Spleen (tissue), 11 donors: ENCODE results near the gene RB1. TPM values are rescaled to one million over a fixed set of nuclear protein-coding genes. Genes with fewer than 3 reads are reported as not detected.
A peak's percentile ranks its signal among the peaks of the same experiment; 100 is the strongest.

Experiments
- DNase-seq: peaks from one replicate; pipeline ENCODE4 v3.0.0-alpha.2; 2020
- H3K27ac ChIP-seq, 8 donors: fragments of 200-600 bp; sonication (generic) in 7 of 8; 1 replicate in 4 of 8; 2 replicates in 4 of 8; pipeline versions ENCODE4 v1.5.0 to v1.8.0; 2016 to 2021; ENCODE audit warnings: inconsistent platforms in 4 of 8, mild to moderate bottlenecking in 4 of 8, moderate library complexity in 1 of 8
- H3K27me3 ChIP-seq, 7 donors: fragments of 200-600 bp; sonication (generic) in 6 of 7; replicated peaks in 1 of 7; 1 replicate in 4 of 7; 2 replicates in 3 of 7; pipeline versions ENCODE4 v1.5.0 to v1.8.0; 2016 to 2021; ENCODE audit warnings: inconsistent platforms in 3 of 7, mild to moderate bottlenecking in 1 of 7
- H3K36me3 ChIP-seq, 6 donors: fragments of 200-600 bp; sonication (generic) in 5 of 6; 1 replicate in 4 of 6; 2 replicates in 2 of 6; pipeline versions ENCODE4 v1.5.0 to v1.8.0; 2016 to 2021; ENCODE audit warnings: inconsistent platforms in 2 of 6
- H3K4me1 ChIP-seq, 6 donors: fragments of 200-600 bp; sonication (generic) in 5 of 6; 1 replicate in 3 of 6; 2 replicates in 3 of 6; pipeline versions ENCODE4 v1.5.0 to v1.8.0; 2016 to 2021; ENCODE audit warnings: inconsistent platforms in 3 of 6
- H3K4me3 ChIP-seq, 8 donors: fragments of 200-600 bp; sonication (generic) in 7 of 8; 1 replicate in 4 of 8; 2 replicates in 4 of 8; pipeline versions ENCODE4 v1.5.0 to v1.8.0; 2016 to 2021; ENCODE audit warnings: inconsistent platforms in 4 of 8, mild to moderate bottlenecking in 4 of 8, moderate library complexity in 2 of 8
- H3K9me3 ChIP-seq, 8 donors: fragments of 200-600 bp; sonication (generic) in 7 of 8; 1 replicate in 4 of 8; 2 replicates in 4 of 8; pipeline versions ENCODE4 v1.5.0 to v1.8.0; 2016 to 2021; ENCODE audit warnings: inconsistent platforms in 4 of 8
- CTCF ChIP-seq, 11 experiments: fragments of 200-600 bp in 7 of 11; fragments of 450-650 bp in 4 of 11; sonication (generic) in 4 of 11; IDR thresholded peaks in 8 of 11; conservative IDR thresholded peaks in 3 of 11; 1 replicate in 7 of 11; 2 replicates in 4 of 11; pipeline versions ENCODE4 v1.4.0 to v1.8.0; 2016 to 2021; ENCODE audit warnings: antibody characterized with exemption in 11 of 11, inconsistent platforms in 4 of 11, mild to moderate bottlenecking in 1 of 11
- POLR2A ChIP-seq, 3 donors: fragments of 450-650 bp; IDR thresholded peaks; one replicate each; pipeline ENCODE4 v1.5.1; 2017; ENCODE audit warnings: antibody characterized with exemption in 3 of 3, mild to moderate bottlenecking in 1 of 3
- POLR2AphosphoS5 ChIP-seq, 3 donors: sonication (generic); formaldehyde crosslinking; IDR thresholded peaks; one replicate each; pipeline ENCODE4 v1.5.1; 2017; ENCODE audit warnings: antibody characterized with exemption in 3 of 3
- WGBS, 5 donors: extraction: QIAGEN DNeasy Blood & Tissue Kit in 3 of 5; methylation state at CpG; one replicate each; pipeline versions ENCODE4 v1.1.5 to v1.1.7; 2013 to 2018; 5-methylcytosine and 5-hydroxymethylcytosine counted together
- intact Hi-C: fragments of 100-400 bp; cut with DNase I; formaldehyde crosslinking; loops from one replicate; pipeline ENCODE4 v1.15.0; 2023; ENCODE audit warnings: low total_unique reads
- polyA plus RNA-seq, 3 donors: library from polyadenylated mRNA; stranded (reverse); fragments of 200-250 nt; gene quantifications; one replicate each; pipeline ENCODE4 v1.2.1, GENCODE V29; 2013
- total RNA-seq, 7 donors: library from RNA; depleted of rRNA in 3 of 7; stranded (reverse); fragments of >200 nt in 3 of 7; fragmentation: NEBNext Ultra II Directional in 4 of 7; extraction: Animal tissue kit (Norgen Biotek cat#: 25700) in 4 of 7; gene quantifications; one replicate each; pipeline versions ENCODE4 v1.1.0 to v1.2.1, GENCODE V29; 2016 to 2021
- donor health status: healthy with polysubstance abuse.
- donor health status: DM: no; HTN: no; CAD: no; lungs with moderate emphysema.
- donor health status: DM: no; HTN: no; CAD: no.
- donor health status: Bipolar disorder and iron deficiency.
- donor health status: healthy.
- donor health status: DM: no; HTN: no; CAD: no.
- donor health status: DM: yes; HTN: yes; CAD: no.

Gene RB1
- total and polyA plus RNA-seq, 10 donors: 21.3 to 88.0 (median 60.2) TPM

- Histone ChIP-seq H3K36me3 (peaks cover 0 to 56% (median 0%) of the 10 kb centered on the region in 6 donors), H3K27me3 (no peaks in the 10 kb centered on the region), H3K9me3 (no peaks in the 10 kb centered on the region), H3K27ac (no peak overlapping the region), H3K4me1 (peaks cover 0 to 21% (median 11%) of the 10 kb centered on the region in 6 donors), H3K4me3 (peak overlapping the region in 1 of 8 donors; percentile 13)
- TF ChIP-seq POLR2AphosphoS5 (IDR thresholded peaks at IDR 0.05): no peak
- TF ChIP-seq POLR2A (IDR thresholded peaks at IDR 0.05): no peak
- TF ChIP-seq CTCF (IDR thresholded peaks at IDR 0.05 in 8 of 11, conservative IDR thresholded peaks at IDR 0.05 in 3 of 11): no peak
- intact Hi-C loops: no loop called here
- no peak for DNase-seq
- 57 to 82% (median 77%) methylated on average over 10 of the region's 10 CpGs for WGBS, 5 donors
These were observed 208.2 kb downstream of the RB1 start for GRCh38 chr13:48511621-48512230.

- 96 to 100% (median 99%) methylated on average over 4 of the region's 4 CpGs for WGBS, 5 donors
- H3K36me3 ChIP-seq: peaks cover 0 to 52% (median 0%) of the 10 kb centered on the region in 6 donors
- H3K4me1 ChIP-seq: peaks cover 0 to 16% (median 6%) of the 10 kb centered on the region in 6 donors
- no peaks in the 10 kb centered on the region for H3K27me3 ChIP-seq
- intact Hi-C loops: no loop called here
- no peaks in the 10 kb centered on the region for H3K9me3 ChIP-seq
- no peak for DNase-seq
- H3K4me3 ChIP-seq: no peak overlapping the region
- no peak overlapping the region for H3K27ac ChIP-seq
- no peak for TF ChIP-seq POLR2AphosphoS5 (IDR thresholded peaks at IDR 0.05)
- no peak for TF ChIP-seq POLR2A (IDR thresholded peaks at IDR 0.05)
- TF ChIP-seq CTCF (IDR thresholded peaks at IDR 0.05 in 8 of 11, conservative IDR thresholded peaks at IDR 0.05 in 3 of 11): no peak
These were observed 211.2 kb downstream of the RB1 start for GRCh38 chr13:48514793-48515192.

- H3K4me3 ChIP-seq: no peak overlapping the region
- H3K9me3 ChIP-seq: no peaks in the 10 kb centered on the region
- peaks cover 0 to 9% (median 0%) of the 10 kb centered on the region in 6 donors for H3K4me1 ChIP-seq
- 84 to 94% (median 88%) methylated on average over 6 of the region's 6 CpGs for WGBS, 5 donors
- H3K27me3 ChIP-seq: no peaks in the 10 kb centered on the region
- H3K36me3 ChIP-seq: peaks cover 0 to 51% (median 0%) of the 10 kb centered on the region in 6 donors
- TF ChIP-seq POLR2A (IDR thresholded peaks at IDR 0.05) (no peak), POLR2AphosphoS5 (IDR thresholded peaks at IDR 0.05) (no peak), CTCF (IDR thresholded peaks at IDR 0.05 in 8 of 11, conservative IDR thresholded peaks at IDR 0.05 in 3 of 11) (no peak)
- H3K27ac ChIP-seq: no peak overlapping the region
- no peak for DNase-seq
- intact Hi-C loops: no loop called here
These were observed 212.2 kb downstream of the RB1 start for GRCh38 chr13:48515732-48516131.

- no peak for DNase-seq
- no peak for TF ChIP-seq POLR2AphosphoS5 (IDR thresholded peaks at IDR 0.05)
- TF ChIP-seq POLR2A (IDR thresholded peaks at IDR 0.05): no peak
- no peak for TF ChIP-seq CTCF (IDR thresholded peaks at IDR 0.05 in 8 of 11, conservative IDR thresholded peaks at IDR 0.05 in 3 of 11)
- no peaks in the 10 kb centered on the region for H3K27me3 ChIP-seq
- H3K4me1 ChIP-seq: no peaks in the 10 kb centered on the region
- intact Hi-C loops: no loop called here
- H3K36me3 ChIP-seq: peaks cover 0 to 39% (median 0%) of the 10 kb centered on the region in 6 donors
- no peaks in the 10 kb centered on the region for H3K9me3 ChIP-seq
- no peak overlapping the region for H3K4me3 ChIP-seq
- no peak overlapping the region for H3K27ac ChIP-seq
- WGBS, 5 donors: 95 to 100% (median 96%) methylated on average over 1 of the region's 1 CpG
These were observed 214.5 kb downstream of the RB1 start for GRCh38 chr13:48518083-48518482.
